Pancreas (tissue), 10 donors: ENCODE data around the gene PRKCSH. TPM values are rescaled to one million over a fixed set of nuclear protein-coding genes. Genes with fewer than 3 reads are reported as not detected.

Experiments used
- ATAC-seq, 4 donors: fragments of 200-7000 bp; cut with Tn5 transposase; one replicate each; pipeline versions ENCODE4 v1.8.0 to v1.9.1; 2020; ENCODE audit warnings: mild to moderate bottlenecking in 4 of 4, moderate library complexity in 4 of 4
- DNase-seq, 6 donors: peaks; one replicate each; pipeline ENCODE4 v3.0.0-alpha.2; 2020
- FAIRE-seq: peaks from 2 replicates; lab custom pipeline; 2012; peaks lifted over from hg19 to GRCh38; lab: Jason Lieb, UNC
- H3K27ac ChIP-seq, 4 donors: fragments of 200-600 bp; sonication (generic); 1 replicate in 3 of 4; 2 replicates in 1 of 4; pipeline versions ENCODE4 v1.5.0 to v1.8.0; 2020
- H3K27me3 ChIP-seq, 4 donors: fragments of 200-600 bp; one replicate each; pipeline ENCODE4 v1.8.0; 2021
- H3K36me3 ChIP-seq, 3 donors: fragments of 200-600 bp; sonication (generic) in 1 of 3; one replicate each; pipeline versions ENCODE4 v1.5.0 to v1.8.0; 2020 to 2021
- H3K4me1 ChIP-seq, 3 donors: fragments of 200-600 bp; one replicate each; pipeline ENCODE4 v1.8.0; 2021
- H3K4me3 ChIP-seq, 4 donors: fragments of 200-600 bp; sonication (generic) in 2 of 4; one replicate each; pipeline versions ENCODE4 v1.5.0 to v1.8.0; 2020 to 2021
- H3K9me3 ChIP-seq, 4 donors: fragments of 200-600 bp; one replicate each; pipeline ENCODE4 v1.8.0; 2021
- CTCF ChIP-seq, 4 donors: fragments of 200-600 bp; sonication (generic) in 3 of 4; IDR thresholded peaks; one replicate each; pipeline versions ENCODE4 v1.5.0 to v1.8.0; 2021; ENCODE audit warnings: antibody characterized with exemption in 4 of 4
- WGBS, 2 donors: extraction: QIAGEN DNeasy Blood & Tissue Kit; methylation state at CpG; one replicate each; pipeline ENCODE4 v1.1.7; 2013; 5-methylcytosine and 5-hydroxymethylcytosine counted together
- intact Hi-C, 3 donors: fragments of 100-400 bp; cut with DNase I; formaldehyde crosslinking; loops; one replicate each; pipeline versions ENCODE4 v1.11.1 to v1.14.2; 2022
- polyA plus RNA-seq, 2 donors: library from polyadenylated mRNA; stranded (reverse); fragments of 200-250 nt; gene quantifications; one replicate each; pipeline ENCODE4 v1.2.3, GENCODE V29; 2013
- total RNA-seq, 6 donors: library from RNA; stranded (reverse); fragmentation: NEBNext Ultra II Directional in 4 of 6; extraction: Animal tissue kit (Norgen Biotek cat#: 25700) in 4 of 6; gene quantifications; one replicate each; pipeline versions ENCODE4 v1.2.1 to v1.2.4, GENCODE V29; 2021 to 2023
- donor health status: healthy with polysubstance abuse.
- donor health status: DM: no; HTN: no; CAD: no; lungs with moderate emphysema.
- donor health status: DM: no; HTN: no; CAD: no.
- donor health status: control.
- donor health status: control.
- donor health status: Bipolar disorder and iron deficiency.
- donor health status: DM: yes; HTN: yes; CAD: no.
- donor health status: DM: no; HTN: no; CAD: no.
- donor health status: DM: no; HTN: no; CAD: no.
- donor health status: DM: yes; HTN: yes; CAD: no.

PRKCSH gene
- total and polyA plus RNA-seq, 8 donors: 114 to 217 (median 163) TPM

DNA sequence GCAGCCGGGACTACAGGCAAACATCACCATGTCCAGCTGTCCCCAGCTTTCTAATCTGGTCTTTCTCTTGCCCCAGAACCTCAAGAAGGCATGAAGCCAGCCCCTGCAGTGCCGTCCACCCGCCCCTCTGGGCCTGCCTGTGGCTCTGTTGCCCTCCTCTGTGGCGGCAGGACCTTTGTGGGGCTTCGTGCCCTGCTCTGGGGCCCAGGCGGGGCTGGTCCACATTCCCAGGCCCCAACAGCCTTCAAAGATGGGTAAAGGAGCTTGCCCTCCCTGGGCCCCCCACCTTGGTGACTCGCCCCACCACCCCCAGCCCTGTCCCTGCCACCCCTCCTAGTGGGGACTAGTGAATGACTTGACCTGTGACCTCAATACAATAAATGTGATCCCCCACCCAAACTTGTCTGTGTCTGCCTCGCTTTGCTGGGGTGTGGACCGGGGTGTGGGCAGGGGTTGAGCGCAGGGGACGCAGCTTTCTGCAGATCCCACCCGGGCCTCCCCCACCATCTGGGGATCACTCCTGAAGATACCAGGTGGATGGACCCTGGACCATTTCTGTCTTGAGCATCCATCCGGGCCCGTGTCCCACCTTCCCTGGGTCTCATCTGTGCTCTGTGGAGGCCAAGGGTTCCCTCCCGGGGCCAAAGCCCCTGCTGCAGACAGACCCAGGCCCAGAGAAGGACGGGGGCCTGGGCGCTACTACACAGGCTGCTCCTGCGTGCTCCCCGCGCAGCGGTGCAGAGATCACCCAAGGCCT, 15.3 kb downstream of the PRKCSH start:
- Histone ChIP-seq H3K27me3 (no peaks in the 10 kb centered on the region), H3K27ac (no peak overlapping the region), H3K4me3 (no peak overlapping the region), H3K9me3 (no peaks in the 10 kb centered on the region), H3K36me3 (peaks cover 0 to 18% (median 0%) of the 10 kb centered on the region in 3 donors), H3K4me1 (no peaks in the 10 kb centered on the region)
- intact Hi-C loops: no loop called here
- FAIRE-seq: no peak
- 87 to 88% methylated on average over 21 of the region's 21 CpGs for WGBS, 2 donors
- no peak for TF ChIP-seq CTCF (IDR thresholded peaks at IDR 0.05)
- peak in 1 of 6 donors; percentile 61 for DNase-seq
- no peak for ATAC-seq

- intact Hi-C loops: no loop called here
- DNase-seq (no peak), FAIRE-seq (no peak), ATAC-seq (no peak)
- TF ChIP-seq CTCF (IDR thresholded peaks at IDR 0.05): no peak
- H3K4me1 ChIP-seq: no peaks in the 10 kb centered on the region
- H3K27ac ChIP-seq: no peak overlapping the region
- H3K4me3 ChIP-seq: no peak overlapping the region
- peaks cover 0 to 18% (median 0%) of the 10 kb centered on the region in 3 donors for H3K36me3 ChIP-seq
- no peaks in the 10 kb centered on the region for H3K9me3 ChIP-seq
- 44 to 51% methylated on average over 13 of the region's 13 CpGs for WGBS, 2 donors
- H3K27me3 ChIP-seq: no peaks in the 10 kb centered on the region
These were observed 16.0 kb downstream of the PRKCSH start for GRCh38 chr19:11451327-11451870.

- intact Hi-C loops: no loop called here
- FAIRE-seq: no peak
- no peaks in the 10 kb centered on the region for H3K9me3 ChIP-seq
- 39 to 44% methylated on average over 25 of the region's 25 CpGs for WGBS, 2 donors
- no peak overlapping the region for H3K4me3 ChIP-seq
- peaks cover 0 to 18% (median 0%) of the 10 kb centered on the region in 3 donors for H3K36me3 ChIP-seq
- DNase-seq: no peak
- ATAC-seq: no peak
- H3K27me3 ChIP-seq: no peaks in the 10 kb centered on the region
- H3K27ac ChIP-seq: no peak overlapping the region
- TF ChIP-seq CTCF (IDR thresholded peaks at IDR 0.05): no peak
- H3K4me1 ChIP-seq: no peaks in the 10 kb centered on the region
These were observed 16.6 kb downstream of the PRKCSH start for GRCh38 chr19:11451871-11452619.

GRCh38 chr19:11452620-11453310, 17.3 kb downstream of the PRKCSH start:
- 78 to 80% methylated on average over 32 to 33 of the region's 33 CpGs for WGBS, 2 donors
- no peaks in the 10 kb centered on the region for H3K9me3 ChIP-seq
- H3K4me1 ChIP-seq: no peaks in the 10 kb centered on the region
- no peak for TF ChIP-seq CTCF (IDR thresholded peaks at IDR 0.05)
- intact Hi-C loops: no loop called here
- no peak overlapping the region for H3K4me3 ChIP-seq
- H3K36me3 ChIP-seq: peaks cover 0 to 14% (median 0%) of the 10 kb centered on the region in 3 donors
- DNase-seq: no peak
- H3K27me3 ChIP-seq: no peaks in the 10 kb centered on the region
- no peak for FAIRE-seq
- H3K27ac ChIP-seq: no peak overlapping the region
- no peak for ATAC-seq
